Measurements from ENCODE around the gene ACTR2.
A peak's percentile ranks its signal among the peaks of the same experiment; 100 is the strongest.

Gene ACTR2

DNA sequence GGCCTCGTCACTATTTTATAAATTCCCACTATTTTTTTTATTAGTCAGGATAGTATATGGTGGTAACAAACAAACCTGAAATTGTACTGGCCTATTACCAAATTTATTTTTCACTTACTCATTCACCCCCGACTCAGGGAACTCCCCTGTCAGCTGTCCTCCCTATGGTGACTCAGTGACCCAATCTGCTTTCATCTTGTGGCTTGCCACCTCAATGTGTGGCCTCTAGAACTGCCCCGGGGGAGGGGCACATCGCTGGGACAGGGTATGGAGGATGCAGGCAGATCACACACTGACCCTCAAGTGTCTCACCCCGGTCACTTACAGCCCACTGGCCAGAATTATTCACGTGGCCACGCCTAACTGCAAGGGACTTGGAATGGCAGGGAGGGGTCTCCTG is 71.6 kb downstream of the ACTR2 start (continued):
- TF ChIP-seq, protein P1, sequence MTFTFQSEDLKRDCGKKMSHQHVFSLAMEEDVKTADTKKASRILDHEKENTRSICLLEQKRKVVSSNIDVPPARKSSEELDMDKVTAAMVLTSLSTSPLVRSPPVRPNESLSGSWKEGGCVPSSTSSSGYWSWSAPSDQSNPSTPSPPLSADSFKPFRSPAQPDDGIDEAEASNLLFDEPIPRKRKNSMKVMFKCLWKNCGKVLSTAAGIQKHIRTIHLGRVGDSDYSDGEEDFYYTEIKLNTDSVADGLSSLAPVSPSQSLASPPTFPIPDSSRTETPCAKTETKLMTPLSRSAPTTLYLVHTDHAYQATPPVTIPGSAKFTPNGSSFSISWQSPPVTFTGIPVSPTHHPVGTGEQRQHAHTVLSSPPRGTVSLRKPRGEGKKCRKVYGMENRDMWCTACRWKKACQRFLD (tag by site-specific recombination; IDR thresholded peaks at IDR 0.05), result no peak
- TF ChIP-seq ZNF335 (tag by site-specific recombination; conservative IDR thresholded peaks at IDR 0.05) (no peak), ZNF24 (tag by site-specific recombination; IDR thresholded peaks at IDR 0.05) (no peak), ZNF529 (tag by site-specific recombination; IDR thresholded peaks at IDR 0.05; ENCODE audit: insufficient replicate concordance) (no peak), ZNF843 (tag by site-specific recombination; IDR thresholded peaks at IDR 0.05) (no peak), ZNF660 (tag by site-specific recombination; IDR thresholded peaks at IDR 0.05) (no peak)

- no peak overlapping the region for H3K27ac ChIP-seq (ENCODE audit: extremely low read depth, low read depth, low read length)
- TF ChIP-seq, protein P2, sequence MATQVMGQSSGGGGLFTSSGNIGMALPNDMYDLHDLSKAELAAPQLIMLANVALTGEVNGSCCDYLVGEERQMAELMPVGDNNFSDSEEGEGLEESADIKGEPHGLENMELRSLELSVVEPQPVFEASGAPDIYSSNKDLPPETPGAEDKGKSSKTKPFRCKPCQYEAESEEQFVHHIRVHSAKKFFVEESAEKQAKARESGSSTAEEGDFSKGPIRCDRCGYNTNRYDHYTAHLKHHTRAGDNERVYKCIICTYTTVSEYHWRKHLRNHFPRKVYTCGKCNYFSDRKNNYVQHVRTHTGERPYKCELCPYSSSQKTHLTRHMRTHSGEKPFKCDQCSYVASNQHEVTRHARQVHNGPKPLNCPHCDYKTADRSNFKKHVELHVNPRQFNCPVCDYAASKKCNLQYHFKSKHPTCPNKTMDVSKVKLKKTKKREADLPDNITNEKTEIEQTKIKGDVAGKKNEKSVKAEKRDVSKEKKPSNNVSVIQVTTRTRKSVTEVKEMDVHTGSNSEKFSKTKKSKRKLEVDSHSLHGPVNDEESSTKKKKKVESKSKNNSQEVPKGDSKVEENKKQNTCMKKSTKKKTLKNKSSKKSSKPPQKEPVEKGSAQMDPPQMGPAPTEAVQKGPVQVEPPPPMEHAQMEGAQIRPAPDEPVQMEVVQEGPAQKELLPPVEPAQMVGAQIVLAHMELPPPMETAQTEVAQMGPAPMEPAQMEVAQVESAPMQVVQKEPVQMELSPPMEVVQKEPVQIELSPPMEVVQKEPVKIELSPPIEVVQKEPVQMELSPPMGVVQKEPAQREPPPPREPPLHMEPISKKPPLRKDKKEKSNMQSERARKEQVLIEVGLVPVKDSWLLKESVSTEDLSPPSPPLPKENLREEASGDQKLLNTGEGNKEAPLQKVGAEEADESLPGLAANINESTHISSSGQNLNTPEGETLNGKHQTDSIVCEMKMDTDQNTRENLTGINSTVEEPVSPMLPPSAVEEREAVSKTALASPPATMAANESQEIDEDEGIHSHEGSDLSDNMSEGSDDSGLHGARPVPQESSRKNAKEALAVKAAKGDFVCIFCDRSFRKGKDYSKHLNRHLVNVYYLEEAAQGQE (tag by site-specific recombination; IDR thresholded peaks at IDR 0.05), result peak; percentile 50; the same call in 1 of the 2 replicates
- TF ChIP-seq ZNF692 (tag by site-specific recombination; IDR thresholded peaks at IDR 0.05), result no peak
- ChIA-PET POLR2A (no interaction called here), CTCF (interaction anchor here (0.5 kb wide), 1 partner anchor 33 kb away, joined by 3 read pairs; no protein-coding TSS in a partner anchor)
- no peaks in the 10 kb centered on the region for H3K9me3 ChIP-seq (ENCODE audit: control insufficient read depth, insufficient read depth, low read depth, low read length)
- no peaks in the 10 kb centered on the region; a peak in 1 of 3 replicates for H3K36me3 ChIP-seq (ENCODE audit: control insufficient read depth in 2 of 2, insufficient read depth in 1 of 2, low read length in 2 of 2)
- H3K4me3 ChIP-seq (ENCODE audit: low read depth, low read length), result no peak overlapping the region
- H3K4me1 ChIP-seq (ENCODE audit: control insufficient read depth, insufficient read depth, low read length), result peaks cover 12% of the 10 kb centered on the region
These were observed 72.6 kb downstream of the ACTR2 start for GRCh38 chr2:65300134-65300760.

GRCh38 chr2:65300761-65301711 is 73.4 kb downstream of the ACTR2 start:
- H3K27ac ChIP-seq (ENCODE audit: extremely low read depth, low read depth, low read length), result peak overlapping the region; percentile 35; the same call in 1 of the 2 replicates
- H3K36me3 ChIP-seq (ENCODE audit: control insufficient read depth in 2 of 2, insufficient read depth in 1 of 2, low read length in 2 of 2), result no peaks in the 10 kb centered on the region; a peak in 1 of 3 replicates
- POLR2A ChIA-PET, result no interaction called here
- CTCF ChIA-PET, result interaction anchor here (0.8 kb wide), 1 partner anchor 36 kb away, joined by 3 read pairs; no protein-coding TSS in a partner anchor
- H3K4me1 ChIP-seq (ENCODE audit: control insufficient read depth, insufficient read depth, low read length), result peaks cover 12% of the 10 kb centered on the region
- H3K9me3 ChIP-seq (ENCODE audit: control insufficient read depth, insufficient read depth, low read depth, low read length), result no peaks in the 10 kb centered on the region
- H3K4me3 ChIP-seq (ENCODE audit: low read depth, low read length), result no peak overlapping the region
- no peak for TF ChIP-seq YY2 (tag by site-specific recombination; IDR thresholded peaks at IDR 0.05)
- no peak for TF ChIP-seq ZNF792 (tag by site-specific recombination; IDR thresholded peaks at IDR 0.05)
- no peak for TF ChIP-seq TSHZ1 (tag by site-specific recombination; IDR thresholded peaks at IDR 0.05; ENCODE audit: borderline replicate concordance)
- TF ChIP-seq ZNF600 (tag by site-specific recombination; IDR thresholded peaks at IDR 0.05), result 0 out of 2 replicates have a peak, but pooled peaks have one; percentile 13
- TF ChIP-seq ZNF621 (tag by site-specific recombination; IDR thresholded peaks at IDR 0.05), result no peak
- no peak for TF ChIP-seq ZNF18 (tag by site-specific recombination; IDR thresholded peaks at IDR 0.05)
- TF ChIP-seq MZF1 (tag by site-specific recombination; IDR thresholded peaks at IDR 0.05; ENCODE audit: borderline replicate concordance), result no peak
- TF ChIP-seq HOXD13 (CRISPR knock-in tag; IDR thresholded peaks at IDR 0.05; ENCODE audit: borderline replicate concordance), result no peak
- 0 out of 2 replicates have a peak, but pooled peaks have one; percentile 23 for TF ChIP-seq ZNF335 (tag by site-specific recombination; conservative IDR thresholded peaks at IDR 0.05)
- TF ChIP-seq GLIS1 (tag by site-specific recombination; IDR thresholded peaks at IDR 0.05), result peak; percentile 83
